WTC11 (cell line): Measurements from ENCODE around the gene PSMD13. TPM values are rescaled to one million over a fixed set of nuclear protein-coding genes. Genes with fewer than 3 reads are reported as not detected.

Source experiments
- ATAC-seq: fragments of 200-7000 bp; cut with Tn5 transposase; 2 replicates; pipeline ENCODE4 v1.10.0; 2021; ENCODE audit warnings: mild to moderate bottlenecking, moderate library complexity
- CTCF ChIA-PET: fragments of 300-600 bp; sonication (Branson Sonifier 250); formaldehyde crosslinking; loops from one replicate; lab custom pipeline; 2021; ENCODE audit warnings: antibody characterized with exemption; lab: Charles Lee
- POLR2A ChIA-PET: fragments of 350-600 bp; sonication (Branson Sonifier 250); formaldehyde crosslinking; loops from one replicate; lab custom pipeline; 2021; ENCODE audit warnings: antibody characterized with exemption; lab: Charles Lee
- DNase-seq: peaks from one replicate; pipeline ENCODE4 v3.0.0; 2021; ENCODE audit warnings: low spot score
- H3K27ac Mint-ChIP-seq: 2 replicates; pipeline ENCODE4 v1.8.0; 2021; ENCODE audit warnings: mixed read lengths
- H3K27me3 Mint-ChIP-seq: 2 replicates; pipeline ENCODE4 v1.8.0; 2021; ENCODE audit warnings: low read depth, mild to moderate bottlenecking, moderate library complexity, mixed read lengths
- H3K36me3 Mint-ChIP-seq: 2 replicates; pipeline ENCODE4 v1.8.0; 2021; ENCODE audit warnings: mixed read lengths
- H3K4me1 Mint-ChIP-seq: 2 replicates; pipeline ENCODE4 v1.8.0; 2022; ENCODE audit warnings: mixed read lengths
- H3K4me3 Mint-ChIP-seq: 2 replicates; pipeline ENCODE4 v1.8.0; 2021; ENCODE audit warnings: mild to moderate bottlenecking, moderate library complexity, mixed read lengths
- H3K9me3 Mint-ChIP-seq: 2 replicates; pipeline ENCODE4 v1.8.0; 2021; ENCODE audit warnings: mixed read lengths
- ATF1 ChIP-seq: sonication (generic); formaldehyde crosslinking; IDR thresholded peaks from 2 replicates; pipeline ENCODE4 v1.8.1; 2023; ENCODE audit warnings: mild to moderate bottlenecking, moderate library complexity, missing genetic modification reagents
- ETV6 ChIP-seq: sonication (generic); formaldehyde crosslinking; IDR thresholded peaks from 2 replicates; pipeline ENCODE4 v1.8.1; 2022; ENCODE audit warnings: mild to moderate bottlenecking, missing genetic modification reagents
- FOXK1 ChIP-seq: sonication (generic); formaldehyde crosslinking; IDR thresholded peaks from 2 replicates; pipeline ENCODE4 v1.8.0; 2022; ENCODE audit warnings: mild to moderate bottlenecking, moderate library complexity, missing genetic modification reagents
- HMGXB4 ChIP-seq: sonication (generic); formaldehyde crosslinking; IDR thresholded peaks from 2 replicates; pipeline ENCODE4 v1.8.1; 2023; ENCODE audit warnings: mild to moderate bottlenecking, moderate library complexity, missing genetic modification reagents
- IRF2 ChIP-seq: sonication (generic); formaldehyde crosslinking; IDR thresholded peaks from 2 replicates; pipeline ENCODE4 v1.8.0; 2022; ENCODE audit warnings: low read depth, missing genetic modification reagents, borderline replicate concordance
- JAZF1 ChIP-seq: fragments of 250-450 bp; sonication (Bioruptor Pico); IDR thresholded peaks from 2 replicates; pipeline ENCODE4 v1.9.0; 2021; ENCODE audit warnings: moderate library complexity, mild to moderate bottlenecking, inconsistent platforms
- NFYB ChIP-seq: sonication (generic); formaldehyde crosslinking; conservative IDR thresholded peaks from 2 replicates; pipeline ENCODE4 v1.8.0; 2022; ENCODE audit warnings: low read depth, missing genetic modification reagents
- NR1H2 ChIP-seq: sonication (generic); formaldehyde crosslinking; IDR thresholded peaks from 2 replicates; pipeline ENCODE4 v1.9.0; 2021; ENCODE audit warnings: mild to moderate bottlenecking, moderate library complexity, missing genetic modification reagents
- SMAD4 ChIP-seq: sonication (generic); formaldehyde crosslinking; IDR thresholded peaks from 2 replicates; pipeline ENCODE4 v1.8.0; 2022; ENCODE audit warnings: mild to moderate bottlenecking, missing genetic modification reagents
- TCF7 ChIP-seq: sonication (generic); formaldehyde crosslinking; IDR thresholded peaks from 2 replicates; pipeline ENCODE4 v1.8.0; 2022; ENCODE audit warnings: mild to moderate bottlenecking, low read depth, missing genetic modification reagents, moderate library complexity
- USF2 ChIP-seq: sonication (generic); formaldehyde crosslinking; IDR thresholded peaks from 2 replicates; pipeline ENCODE4 v1.8.1; 2023; ENCODE audit warnings: mild to moderate bottlenecking, missing genetic modification reagents, moderate library complexity
- ZNF138 ChIP-seq: sonication (generic); formaldehyde crosslinking; conservative IDR thresholded peaks from 2 replicates; pipeline ENCODE4 v1.8.1; 2022; ENCODE audit warnings: mild to moderate bottlenecking, moderate library complexity, missing genetic modification reagents
- ZNF281 ChIP-seq: sonication (generic); formaldehyde crosslinking; IDR thresholded peaks from 2 replicates; pipeline ENCODE4 v1.8.0; 2023; ENCODE audit warnings: mild to moderate bottlenecking, missing genetic modification reagents
- ZNF512 ChIP-seq: sonication (generic); formaldehyde crosslinking; IDR thresholded peaks from 2 replicates; pipeline ENCODE4 v1.8.1; 2022; ENCODE audit warnings: missing genetic modification reagents, borderline replicate concordance
- ZNF532 ChIP-seq: fragments of 250-450 bp; sonication (Bioruptor Pico); IDR thresholded peaks from 2 replicates; pipeline ENCODE4 v1.9.0; 2021; ENCODE audit warnings: mild to moderate bottlenecking, borderline replicate concordance
- ZSCAN18 ChIP-seq: fragments of 250-450 bp; sonication (Bioruptor Pico); IDR thresholded peaks from 2 replicates; pipeline ENCODE4 v2.1.2; 2022; ENCODE audit warnings: mild to moderate bottlenecking, moderate library complexity
- total RNA-seq: library from RNA; stranded (reverse); gene quantifications from 3 replicates; pipeline ENCODE4 v1.2.3, GENCODE V29; 2021

The PSMD13 gene
- total RNA-seq, 1 experiment from 2014 or later, result 148 TPM

GRCh38 chr11:253160-253885 is 16.5 kb downstream of the PSMD13 start:
- Mint-ChIP-seq H3K27ac (no peak overlapping the region), H3K4me1 (peaks cover 6% of the 10 kb centered on the region; the same call in 1 of the 2 replicates), H3K9me3 (no peaks in the 10 kb centered on the region), H3K27me3 (no peaks in the 10 kb centered on the region), H3K4me3 (no peak overlapping the region), H3K36me3 (peaks cover 45% of the 10 kb centered on the region)
- ChIA-PET POLR2A (interaction anchor here (1.6 kb wide), 1 partner anchor 9 kb away, joined by 3 read pairs; no protein-coding TSS in a partner anchor), CTCF (interaction anchor here (0.6 to 4.5 kb wide), 3 partner anchors 23 to 112 kb away, joined by 3 to 96 read pairs (median 4); no protein-coding TSS in a partner anchor)
- no peak for DNase-seq
- TF ChIP-seq SMAD4 (CRISPR knock-in tag) (no peak), USF2 (no peak), ETV6 (CRISPR knock-in tag) (no peak), JAZF1 (CRISPR knock-in tag) (no peak), NFYB (no peak), NR1H2 (CRISPR knock-in tag) (no peak), ZNF281 (CRISPR knock-in tag) (no peak), ZNF138 (CRISPR knock-in tag) (no peak), FOXK1 (CRISPR knock-in tag) (no peak), IRF2 (CRISPR knock-in tag) (no peak), ZNF512 (CRISPR knock-in tag) (no peak), ZSCAN18 (no peak), ATF1 (CRISPR knock-in tag) (no peak), TCF7 (CRISPR knock-in tag) (no peak), HMGXB4 (CRISPR knock-in tag) (no peak), ZNF532 (CRISPR knock-in tag) (no peak)
- no peak for ATAC-seq
